Measurements from ENCODE around the gene NPY5R.

GRCh38 chr4:163295138-163295537 lies 48.6 kb upstream of the NPY5R start:
- TF ChIP-seq CTCF (conservative IDR thresholded peaks at IDR 0.05; ENCODE audit: low read length) (no peak), EZH2phosphoT487 (IDR thresholded peaks at IDR 0.05; ENCODE audit: borderline replicate concordance) (no peak)
